ENCODE results near the gene PLEKHJ1.

- TF ChIP-seq POLR2A (IDR thresholded peaks at IDR 0.05): no peak
- no peak for TF ChIP-seq CTCF (IDR thresholded peaks at IDR 0.05)
- TF ChIP-seq EP300 (IDR thresholded peaks at IDR 0.05): no peak
- no peak for TF ChIP-seq POLR2AphosphoS5 (IDR thresholded peaks at IDR 0.05)
Measured at GRCh38 chr19:2207008-2207407, 29.1 kb downstream of the PLEKHJ1 start.

All from sigmoid colon (tissue), 4 donors.